GM12873 (cell line): ENCODE measurements around the gene ZPBP.

Source experiments
- TF ChIP-seq, protein P1 (sequence below): IDR thresholded peaks from 2 replicates; pipeline ENCODE4 v1.5.1; 2012; ENCODE audit warnings: low read depth, mild to moderate bottlenecking, moderate library complexity, low read length, control low read depth; ENCODE audit not compliant: insufficient read depth; ENCODE audit errors: missing control alignments

Gene ZPBP

DNA sequence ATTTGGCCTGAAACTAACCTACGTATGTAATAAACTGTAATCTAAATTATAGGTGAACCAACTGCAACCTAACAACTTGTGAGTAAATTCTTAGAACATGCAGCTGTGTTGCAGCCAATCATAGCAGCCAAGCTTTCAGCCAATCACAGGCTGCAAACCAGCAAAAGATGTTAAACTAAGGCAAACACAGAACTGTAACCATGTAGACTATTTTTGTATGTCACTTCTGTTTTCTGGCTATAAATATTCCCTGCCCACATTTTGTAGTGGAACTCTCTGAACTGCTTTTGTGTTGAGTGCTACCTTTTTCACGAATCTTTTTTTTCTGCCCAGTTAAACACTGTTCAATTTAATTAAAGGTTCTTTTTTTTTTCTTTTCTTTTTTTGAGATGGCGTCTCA, 28.2 kb upstream of the ZPBP start:
- TF ChIP-seq, protein P1, sequence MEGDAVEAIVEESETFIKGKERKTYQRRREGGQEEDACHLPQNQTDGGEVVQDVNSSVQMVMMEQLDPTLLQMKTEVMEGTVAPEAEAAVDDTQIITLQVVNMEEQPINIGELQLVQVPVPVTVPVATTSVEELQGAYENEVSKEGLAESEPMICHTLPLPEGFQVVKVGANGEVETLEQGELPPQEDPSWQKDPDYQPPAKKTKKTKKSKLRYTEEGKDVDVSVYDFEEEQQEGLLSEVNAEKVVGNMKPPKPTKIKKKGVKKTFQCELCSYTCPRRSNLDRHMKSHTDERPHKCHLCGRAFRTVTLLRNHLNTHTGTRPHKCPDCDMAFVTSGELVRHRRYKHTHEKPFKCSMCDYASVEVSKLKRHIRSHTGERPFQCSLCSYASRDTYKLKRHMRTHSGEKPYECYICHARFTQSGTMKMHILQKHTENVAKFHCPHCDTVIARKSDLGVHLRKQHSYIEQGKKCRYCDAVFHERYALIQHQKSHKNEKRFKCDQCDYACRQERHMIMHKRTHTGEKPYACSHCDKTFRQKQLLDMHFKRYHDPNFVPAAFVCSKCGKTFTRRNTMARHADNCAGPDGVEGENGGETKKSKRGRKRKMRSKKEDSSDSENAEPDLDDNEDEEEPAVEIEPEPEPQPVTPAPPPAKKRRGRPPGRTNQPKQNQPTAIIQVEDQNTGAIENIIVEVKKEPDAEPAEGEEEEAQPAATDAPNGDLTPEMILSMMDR, result no peak

DNA sequence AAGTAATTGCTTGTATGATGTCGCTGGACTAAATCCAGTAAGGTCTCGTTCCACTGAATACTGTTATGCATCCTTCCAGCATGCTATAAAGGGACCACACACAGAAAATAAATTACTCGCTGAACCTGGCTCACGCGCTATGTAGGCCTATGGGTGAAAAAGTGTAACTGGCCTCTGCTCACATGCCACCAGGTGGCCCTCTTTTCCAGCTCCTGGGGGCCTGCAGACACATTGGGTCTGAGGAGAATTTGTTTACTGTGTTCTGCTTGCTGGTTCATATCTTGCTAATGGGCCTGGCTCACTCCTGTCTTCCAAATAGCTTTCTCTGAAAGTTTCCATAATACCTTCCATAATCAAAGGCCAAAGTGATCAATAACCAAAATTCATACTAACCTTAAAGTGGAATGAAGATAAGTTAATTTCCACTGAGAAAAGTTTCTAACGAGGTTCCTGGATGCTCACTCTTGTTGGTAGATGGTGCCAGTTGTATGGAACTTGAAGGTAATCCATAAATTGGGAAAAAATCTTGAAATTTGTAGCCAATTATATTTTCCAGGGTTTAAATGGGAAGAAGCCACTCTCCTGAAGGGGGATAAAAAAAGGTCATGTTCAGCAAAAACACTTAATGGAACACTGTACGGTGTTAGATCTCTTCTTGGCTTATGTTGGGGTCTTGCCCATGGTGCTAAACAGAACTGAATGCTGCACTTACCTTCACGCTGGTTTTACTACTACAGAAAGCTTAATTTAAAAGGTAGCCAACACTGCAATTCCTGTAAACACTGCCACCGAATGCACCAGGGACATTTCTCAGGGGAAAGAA, 27.0 kb upstream of the ZPBP start:
- TF ChIP-seq, protein P1, result peak; percentile 68

DNA sequence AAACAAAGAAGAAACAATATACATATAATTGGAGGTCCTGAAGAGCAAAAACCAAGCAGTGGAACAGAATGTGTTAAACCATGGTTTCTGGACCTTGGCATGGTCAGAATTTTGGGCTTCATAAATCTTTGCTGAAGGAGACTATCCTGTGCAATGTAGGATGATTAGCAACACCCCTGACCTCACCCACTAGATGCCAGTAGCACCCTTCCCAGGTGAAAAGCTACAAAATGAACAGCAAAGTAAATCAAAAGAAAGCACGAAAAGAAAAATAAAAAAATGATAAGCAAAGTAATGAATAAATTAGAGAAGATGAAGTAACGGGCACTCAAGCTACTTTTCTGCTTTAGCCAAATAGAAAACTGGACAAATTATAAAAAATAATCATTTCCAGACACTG, 19.2 kb upstream of the ZPBP start:
- TF ChIP-seq, protein P1, result peak; percentile 13

DNA sequence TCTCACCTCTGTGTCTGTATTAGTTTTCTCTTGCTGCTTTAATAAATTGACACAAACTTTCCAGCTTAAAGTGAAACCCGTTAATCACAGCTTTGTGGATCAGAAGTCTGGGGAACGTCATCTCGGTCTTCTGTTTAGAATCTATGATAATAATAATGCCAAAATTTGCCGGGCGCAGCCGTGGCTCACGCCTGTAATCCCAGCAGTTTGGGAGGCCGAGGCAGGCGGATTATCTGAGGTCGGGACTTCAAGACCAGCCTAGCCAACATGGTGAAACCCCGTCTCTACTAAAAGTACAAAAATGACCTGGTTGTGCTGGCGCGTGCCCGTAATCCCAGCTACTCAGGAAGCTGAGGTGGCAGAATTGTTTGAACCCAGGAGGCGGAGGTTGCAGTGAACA, 8.8 kb upstream of the ZPBP start:
- TF ChIP-seq, protein P1, result no peak

DNA sequence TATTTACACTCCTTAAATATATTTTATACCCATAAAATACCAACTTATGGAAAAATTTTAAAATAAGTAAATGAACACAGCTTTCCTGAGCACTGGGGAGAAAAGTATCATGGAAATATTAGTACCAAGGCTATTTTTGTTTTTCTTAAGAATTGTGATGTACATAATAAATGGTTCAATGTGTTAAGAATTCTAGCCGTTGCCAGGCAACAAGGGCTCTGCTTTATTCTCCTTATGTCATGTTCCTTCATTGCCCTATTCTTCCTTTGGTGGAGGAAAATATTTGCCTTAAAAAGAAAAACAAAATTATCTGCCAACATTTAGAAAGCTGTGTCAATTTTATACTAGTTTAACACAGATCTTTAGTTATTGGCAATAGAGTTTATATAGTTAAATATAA, 2.6 kb upstream of the ZPBP start:
- TF ChIP-seq, protein P1, result no peak

DNA sequence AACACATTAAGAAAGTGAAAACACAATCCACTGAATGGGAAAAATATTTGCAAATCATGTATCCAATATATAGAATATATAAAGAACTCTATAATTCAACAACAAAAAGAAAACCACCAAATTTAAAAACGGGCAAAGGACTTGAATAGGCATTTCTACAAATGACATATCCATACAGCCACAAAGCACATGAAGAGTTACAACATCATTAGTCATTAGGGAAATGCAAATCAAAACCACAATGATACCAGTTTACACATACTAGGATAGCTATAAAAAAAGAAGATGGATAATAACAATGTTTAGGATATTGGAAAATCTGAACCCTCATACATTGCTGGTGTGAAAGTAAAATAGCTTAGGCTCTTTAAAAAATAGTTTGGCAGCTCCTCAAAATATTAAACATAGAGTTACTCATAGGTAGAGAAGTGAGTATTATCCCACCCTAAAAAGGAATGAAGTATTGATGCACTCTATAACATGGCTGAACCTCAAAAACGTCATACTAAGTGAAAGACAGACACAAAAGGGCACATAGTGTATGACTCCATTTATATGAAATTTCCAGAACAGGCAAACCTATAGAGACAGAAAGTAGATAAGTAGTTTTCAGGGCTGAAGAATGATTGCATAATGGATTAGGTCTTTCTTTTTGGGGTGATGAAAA, 4.5 kb downstream of the ZPBP start:
- TF ChIP-seq, protein P1, result no peak

DNA sequence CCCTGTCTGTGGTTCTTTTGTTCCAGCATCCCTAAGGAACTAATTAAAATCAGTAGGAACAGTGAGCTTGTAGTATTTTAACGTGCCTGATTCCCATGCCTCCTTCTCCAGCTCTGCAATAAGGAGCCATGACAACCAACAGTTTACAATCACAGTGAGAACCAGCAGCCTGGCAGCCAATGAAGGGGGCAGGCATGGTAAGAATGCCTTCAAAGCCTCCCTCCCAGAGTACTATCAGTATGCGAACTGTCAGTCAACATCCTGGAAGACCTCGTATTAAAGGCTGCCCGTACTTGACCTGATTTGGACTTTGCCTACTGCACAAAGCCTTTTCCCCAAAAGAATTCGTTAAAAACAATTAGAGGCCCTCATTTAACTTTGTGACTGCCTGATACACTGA, 7.7 kb downstream of the ZPBP start:
- TF ChIP-seq, protein P1, result no peak
